HCT116 (cell line): ENCODE data around the gene FGFR4. TPM values are rescaled to one million over a fixed set of nuclear protein-coding genes. Genes with fewer than 3 reads are reported as not detected.

Source experiments
- ATAC-seq: fragments of 200-7000 bp; cut with Tn5 transposase; 2 replicates; pipeline ENCODE4 v1.9.1; 2020; ENCODE audit warnings: mild to moderate bottlenecking, moderate library complexity
- BruUV-seq: library from RNA; stranded (reverse); fragments of 400-500 nt; replicated peaks from 2 replicates; lab custom pipeline; 2021; lab: Mats Ljungman, UMichigan
- CTCF ChIA-PET: fragments of 300-600 bp; sonication (Branson Sonifier 250); formaldehyde crosslinking; loops from one replicate; lab custom pipeline; 2021; ENCODE audit warnings: antibody characterized with exemption; lab: Charles Lee
- POLR2A ChIA-PET: fragments of 300-600, 350-600 bp; sonication (Branson Sonifier 250); formaldehyde crosslinking; loops from one replicate; lab custom pipeline; 2021; ENCODE audit warnings: antibody characterized with exemption; lab: Charles Lee
- RAD21 ChIA-PET, 2 experiments: fragments of 300-600 bp; sonication (Branson Sonifier 250); formaldehyde crosslinking; loops; one replicate each; lab custom pipeline; 2023; ENCODE audit warnings: low total read pairs in 2 of 2; ENCODE audit not compliant: uncharacterized antibody in 2 of 2, unreplicated experiment in 2 of 2, low non-redundant PET in 1 of 2; lab: Charles Lee
- DNase-seq: peaks from one replicate; pipeline ENCODE4 v3.0.0-alpha.2; 2010; ENCODE audit warnings: low read depth, low spot score
- H2AFZ ChIP-seq: fragments of 200-600 bp; shearing (Covaris generic), sonication (generic); 2 replicates; pipeline ENCODE4 v1.6.1; 2017; ENCODE audit warnings: low read depth, mixed run types, mixed read lengths, antibody characterized with exemption, low read length; ENCODE audit not compliant: poor library complexity, severe bottlenecking
- H3K27ac ChIP-seq: 2 replicates; pipeline ENCODE4 v1.5.1; 2012; ENCODE audit warnings: low read depth, low read length
- H3K27me3 ChIP-seq: fragments of 200-600 bp; sonication (generic); 2 replicates; pipeline ENCODE4 v1.6.1; 2016; ENCODE audit warnings: mixed run types, low read length, mixed read lengths; ENCODE audit not compliant: insufficient read depth
- H3K36me3 ChIP-seq, 2 experiments: fragments of 200-500 bp in 1 of 2; fragments of 200-600 bp in 1 of 2; sonication (Bioruptor generic) in 1 of 2; sonication (generic) in 1 of 2; 2 replicates each; pipeline versions ENCODE4 v1.5.1 to v1.6.1; 2014 to 2016; ENCODE audit warnings: low read length in 2 of 2, inconsistent platforms in 1 of 2, mixed read lengths in 1 of 2, mixed run types in 1 of 2; ENCODE audit not compliant: insufficient read depth in 2 of 2, control insufficient read depth in 1 of 2
- H3K4me1 ChIP-seq, 2 experiments: fragments of 200-600 bp in 1 of 2; sonication (generic) in 1 of 2; 2 replicates each; pipeline versions ENCODE4 v1.5.1 to v1.6.1; 2012 to 2017; ENCODE audit warnings: low read length in 2 of 2, inconsistent platforms in 1 of 2, mild to moderate bottlenecking in 1 of 2, mixed read lengths in 1 of 2, mixed run types in 1 of 2, moderate library complexity in 1 of 2; ENCODE audit not compliant: insufficient read depth in 2 of 2, control insufficient read depth in 1 of 2
- H3K4me2 ChIP-seq: fragments of 200-600 bp; sonication (generic); 2 replicates; pipeline ENCODE4 v1.6.1; 2017; ENCODE audit warnings: mixed run types, low read length, mixed read lengths
- H3K4me3 ChIP-seq, 2 experiments: fragments of 200-600 bp in 1 of 2; sonication (generic) in 1 of 2; replicated peaks in 1 of 2; 2 replicates each; pipeline ENCODE4 v1.5.1; 2011 to 2016; ENCODE audit warnings: low read length in 2 of 2, control low read depth in 1 of 2, low read depth in 1 of 2, mild to moderate bottlenecking in 1 of 2, mixed read lengths in 1 of 2, mixed run types in 1 of 2
- H3K79me2 ChIP-seq: fragments of 200-600 bp; sonication (generic); 2 replicates; pipeline ENCODE4 v1.6.1; 2017; ENCODE audit warnings: mild to moderate bottlenecking, mixed run types, low read length, moderate library complexity, mixed read lengths; ENCODE audit not compliant: insufficient read depth
- H3K9ac ChIP-seq: fragments of 200-600 bp; sonication (generic); 2 replicates; pipeline ENCODE4 v1.6.1; 2016; ENCODE audit warnings: low read length, mixed read lengths
- H3K9me2 ChIP-seq: fragments of 200-600 bp; sonication (generic), shearing (Covaris generic); 2 replicates; pipeline ENCODE4 v1.6.1; 2017; ENCODE audit warnings: mixed run types, mild to moderate bottlenecking, moderate library complexity; ENCODE audit not compliant: insufficient read depth
- H3K9me3 ChIP-seq, 2 experiments: fragments of 200-500 bp in 1 of 2; fragments of 200-600 bp in 1 of 2; sonication (Bioruptor generic) in 1 of 2; sonication (generic) in 1 of 2; 2 replicates each; pipeline ENCODE4 v1.6.1; 2014 to 2017; ENCODE audit warnings: low read length in 2 of 2, mixed read lengths in 2 of 2, inconsistent platforms in 1 of 2, low read depth in 1 of 2, mild to moderate bottlenecking in 1 of 2, mixed run types in 1 of 2, moderate library complexity in 1 of 2; ENCODE audit not compliant: control insufficient read depth in 1 of 2, insufficient read depth in 1 of 2
- H4K20me1 ChIP-seq: fragments of 200-600 bp; sonication (generic), shearing (Covaris generic); 2 replicates; pipeline ENCODE4 v1.6.1; 2017; ENCODE audit warnings: mixed run types, mild to moderate bottlenecking, moderate library complexity; ENCODE audit not compliant: insufficient read depth
- CBX3 ChIP-seq: IDR thresholded peaks from 2 replicates; pipeline ENCODE4 v1.6.1; 2012; ENCODE audit warnings: low read depth
- EGR1 ChIP-seq: IDR thresholded peaks from 2 replicates; pipeline ENCODE4 v1.6.1; 2012; ENCODE audit warnings: low read depth
- RAD21 ChIP-seq: IDR thresholded peaks from 2 replicates; pipeline ENCODE4 v1.6.1; 2012; ENCODE audit warnings: low read depth, mild to moderate bottlenecking
- TCF7L2 ChIP-seq: IDR thresholded peaks from 2 replicates; pipeline ENCODE4 v1.7.0; 2011; ENCODE audit warnings: borderline replicate concordance, inconsistent platforms; ENCODE audit not compliant: insufficient read depth, insufficient read length; ENCODE audit errors: extremely low read depth
- intact Hi-C: fragments of 100-400 bp; cut with micrococcal nuclease; formaldehyde crosslinking; loops from 2 replicates; pipeline ENCODE4 v1.10.0; 2022
- total RNA-seq: library from RNA; stranded (reverse); gene quantifications from one replicate; pipeline ENCODE4 v1.2.1, GENCODE V29; 2021; ENCODE audit not compliant: unreplicated experiment
- TF ChIP-seq, protein P1 (sequence below), 3 experiments: fragments of 200-600 bp in 1 of 3; sonication (generic) in 1 of 3; IDR thresholded peaks in 2 of 3; conservative IDR thresholded peaks in 1 of 3; 2 replicates each; pipeline ENCODE4 v1.5.1; 2012 to 2017; ENCODE audit warnings: low read depth in 2 of 3, low read length in 2 of 3, antibody characterized with exemption in 1 of 3, borderline replicate concordance in 1 of 3, control low read depth in 1 of 3, mild to moderate bottlenecking in 1 of 3, mixed read lengths in 1 of 3, mixed run types in 1 of 3, moderate library complexity in 1 of 3; ENCODE audit not compliant: insufficient read depth in 1 of 3
- TF ChIP-seq, protein P2 (sequence below): IDR thresholded peaks from 2 replicates; pipeline ENCODE4 v1.6.1; 2011; ENCODE audit warnings: mild to moderate bottlenecking, low read length, moderate library complexity; ENCODE audit not compliant: insufficient replicate concordance; ENCODE audit errors: extremely low read depth

Gene FGFR4
- total RNA-seq, 1 experiment from 2014 or later = 78.1 TPM

DNA sequence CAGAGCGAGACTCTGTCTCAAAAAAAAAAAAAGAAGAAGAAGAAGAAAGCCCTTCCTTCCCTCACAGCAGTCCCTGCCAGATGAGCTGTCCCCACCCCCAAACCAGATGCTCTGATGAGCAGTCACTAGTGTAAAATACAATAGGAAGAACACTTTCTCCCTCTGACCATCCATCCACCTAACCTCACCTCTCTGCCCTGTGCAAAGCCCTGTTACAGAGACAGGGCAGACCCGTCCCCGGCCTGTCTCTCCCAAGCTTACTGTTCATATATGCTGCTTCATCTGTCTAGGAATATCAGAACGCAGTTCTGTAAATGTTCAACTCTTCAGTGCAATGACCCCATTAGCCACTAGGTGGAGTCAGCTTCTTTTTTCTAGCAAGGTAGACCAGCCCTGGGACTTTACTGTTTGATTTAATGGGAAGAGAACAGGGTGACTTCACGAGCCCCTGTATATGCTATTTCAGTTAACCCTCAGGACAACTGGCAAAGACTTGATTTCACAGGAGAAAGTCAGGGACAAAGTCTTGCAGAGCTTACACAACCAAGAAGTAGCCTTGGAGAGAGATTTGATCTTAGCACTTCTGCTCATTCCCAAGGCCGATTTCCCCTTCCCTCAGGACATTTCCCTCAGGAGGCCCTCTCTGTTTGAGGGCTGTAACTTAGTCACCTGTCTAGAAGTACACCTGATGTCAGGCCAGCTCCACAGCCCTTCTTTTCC lies 14.9 kb upstream of the FGFR4 start:
- ATAC-seq (peak; percentile 93), DNase-seq (peak; percentile 69)
- H3K4me2 ChIP-seq = no peak overlapping the region
- ChIA-PET CTCF (interaction anchor here (0.7 to 6.1 kb wide), 10 partner anchors 8 to 411 kb away, joined by 3 to 64 read pairs (median 5); partner anchors contain the start of gene FGFR4), POLR2A (interaction anchor here (0.8 kb wide), 1 partner anchor 15 kb away, joined by 4 read pairs; the partner anchor contains the start of gene FGFR4), RAD21 (interaction anchor here (0.7 to 1.1 kb wide), 4 partner anchors 40 to 411 kb away, joined by 3 read pairs; no protein-coding TSS in a partner anchor)
- no peak overlapping the region for H3K4me3 ChIP-seq
- H2AFZ ChIP-seq = no peak overlapping the region
- no peaks in the 10 kb centered on the region for H3K79me2 ChIP-seq
- no peak overlapping the region for H3K27ac ChIP-seq
- no TSS peak for BruUV-seq
- H3K36me3 ChIP-seq = no peaks in the 10 kb centered on the region
- H3K9ac ChIP-seq = no peak overlapping the region
- no peaks in the 10 kb centered on the region for H3K9me3 ChIP-seq
- peaks cover 0 to 3% of the 10 kb centered on the region in 2 experiments; a peak in 1 of 4 replicates for H3K4me1 ChIP-seq
- no peaks in the 10 kb centered on the region for H4K20me1 ChIP-seq
- intact Hi-C loops = loop anchor here (1.0 kb wide), 1 partner anchor 39 kb away; no protein-coding TSS in a partner anchor
- H3K27me3 ChIP-seq = no peaks in the 10 kb centered on the region
- no peaks in the 10 kb centered on the region for H3K9me2 ChIP-seq
- no peak for TF ChIP-seq EGR1
- TF ChIP-seq, protein P1, sequence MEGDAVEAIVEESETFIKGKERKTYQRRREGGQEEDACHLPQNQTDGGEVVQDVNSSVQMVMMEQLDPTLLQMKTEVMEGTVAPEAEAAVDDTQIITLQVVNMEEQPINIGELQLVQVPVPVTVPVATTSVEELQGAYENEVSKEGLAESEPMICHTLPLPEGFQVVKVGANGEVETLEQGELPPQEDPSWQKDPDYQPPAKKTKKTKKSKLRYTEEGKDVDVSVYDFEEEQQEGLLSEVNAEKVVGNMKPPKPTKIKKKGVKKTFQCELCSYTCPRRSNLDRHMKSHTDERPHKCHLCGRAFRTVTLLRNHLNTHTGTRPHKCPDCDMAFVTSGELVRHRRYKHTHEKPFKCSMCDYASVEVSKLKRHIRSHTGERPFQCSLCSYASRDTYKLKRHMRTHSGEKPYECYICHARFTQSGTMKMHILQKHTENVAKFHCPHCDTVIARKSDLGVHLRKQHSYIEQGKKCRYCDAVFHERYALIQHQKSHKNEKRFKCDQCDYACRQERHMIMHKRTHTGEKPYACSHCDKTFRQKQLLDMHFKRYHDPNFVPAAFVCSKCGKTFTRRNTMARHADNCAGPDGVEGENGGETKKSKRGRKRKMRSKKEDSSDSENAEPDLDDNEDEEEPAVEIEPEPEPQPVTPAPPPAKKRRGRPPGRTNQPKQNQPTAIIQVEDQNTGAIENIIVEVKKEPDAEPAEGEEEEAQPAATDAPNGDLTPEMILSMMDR (IDR thresholded peaks at IDR 0.05 in 2 of 3, conservative IDR thresholded peaks at IDR 0.05 in 1 of 3; ENCODE audit: borderline replicate concordance in 1 of 3, insufficient read depth in 1 of 3, low read depth in 2 of 3, low read length in 2 of 3) = peak; percentile 79 to 93 (median 87)
- TF ChIP-seq CBX3 = no peak
- peak; percentile 78 for TF ChIP-seq RAD21
- TF ChIP-seq, protein P2, sequence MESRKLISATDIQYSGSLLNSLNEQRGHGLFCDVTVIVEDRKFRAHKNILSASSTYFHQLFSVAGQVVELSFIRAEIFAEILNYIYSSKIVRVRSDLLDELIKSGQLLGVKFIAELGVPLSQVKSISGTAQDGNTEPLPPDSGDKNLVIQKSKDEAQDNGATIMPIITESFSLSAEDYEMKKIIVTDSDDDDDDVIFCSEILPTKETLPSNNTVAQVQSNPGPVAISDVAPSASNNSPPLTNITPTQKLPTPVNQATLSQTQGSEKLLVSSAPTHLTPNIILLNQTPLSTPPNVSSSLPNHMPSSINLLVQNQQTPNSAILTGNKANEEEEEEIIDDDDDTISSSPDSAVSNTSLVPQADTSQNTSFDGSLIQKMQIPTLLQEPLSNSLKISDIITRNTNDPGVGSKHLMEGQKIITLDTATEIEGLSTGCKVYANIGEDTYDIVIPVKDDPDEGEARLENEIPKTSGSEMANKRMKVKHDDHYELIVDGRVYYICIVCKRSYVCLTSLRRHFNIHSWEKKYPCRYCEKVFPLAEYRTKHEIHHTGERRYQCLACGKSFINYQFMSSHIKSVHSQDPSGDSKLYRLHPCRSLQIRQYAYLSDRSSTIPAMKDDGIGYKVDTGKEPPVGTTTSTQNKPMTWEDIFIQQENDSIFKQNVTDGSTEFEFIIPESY = no peak
- TF ChIP-seq TCF7L2 = no peak
